Thoracic aorta (tissue), 2 donors: Measurements from ENCODE around the gene RBPMS2. TPM values are rescaled to one million over a fixed set of nuclear protein-coding genes. Genes with fewer than 3 reads are reported as not detected.
"Not testable (repeated sequence)": the region's sequence is repeated elsewhere in the genome, so short reads cannot be mapped to it uniquely, and the experiment has no call there.

Source experiments
- ATAC-seq: fragments of 150-250 bp; one replicate; pipeline ENCODE4 v1.8.0; 2017; ENCODE audit warnings: low read depth; ENCODE audit not compliant: insufficient number of reproducible peaks, low FRiP score
- DNase-seq: peaks from one replicate; pipeline ENCODE4 v3.0.0-alpha.2; 2020; ENCODE audit warnings: low spot score
- H3K27ac ChIP-seq, 2 donors: fragments of 200-600 bp; sonication (generic); 1 replicate in 1 of 2; 2 replicates in 1 of 2; pipeline ENCODE4 v1.5.1; 2016; ENCODE audit warnings: mild to moderate bottlenecking in 2 of 2, moderate library complexity in 2 of 2
- H3K27me3 ChIP-seq: fragments of 200-600 bp; sonication (generic); replicated peaks from 2 replicates; pipeline ENCODE4 v1.6.0; 2016; ENCODE audit warnings: mild to moderate bottlenecking; ENCODE audit not compliant: insufficient read depth
- H3K36me3 ChIP-seq: fragments of 200-600 bp; sonication (generic); one replicate; pipeline ENCODE4 v1.5.1; 2016
- H3K4me1 ChIP-seq, 2 donors: fragments of 200-600 bp; sonication (generic); 1 replicate in 1 of 2; 2 replicates in 1 of 2; pipeline versions ENCODE4 v1.5.1 to v1.6.0; 2016; ENCODE audit warnings: low read depth in 2 of 2, mild to moderate bottlenecking in 1 of 2; ENCODE audit not compliant: control insufficient read depth in 1 of 2
- H3K4me3 ChIP-seq: fragments of 200-600 bp; sonication (generic); 2 replicates; pipeline ENCODE4 v1.5.1; 2016; ENCODE audit warnings: mild to moderate bottlenecking
- H3K9me3 ChIP-seq: fragments of 200-600 bp; sonication (generic); 2 replicates; pipeline ENCODE4 v1.5.1; 2016
- CTCF ChIP-seq: fragments of 200-600 bp; sonication (generic); IDR thresholded peaks from one replicate; pipeline ENCODE4 v1.5.1; 2019; ENCODE audit warnings: antibody characterized with exemption
- total RNA-seq, 2 donors: library from RNA; depleted of rRNA; stranded (reverse); fragments of >200 nt; gene quantifications; one replicate each; pipeline versions ENCODE4 v1.1.0 to v1.2.3, GENCODE V29; 2016

The RBPMS2 gene
- total RNA-seq, 2 donors from 2014 or later = 4.4 TPM; not detected in 1

- no peak for DNase-seq
- ATAC-seq = no peak
- no peak for TF ChIP-seq CTCF
- H3K27ac ChIP-seq = no peak overlapping the region
- H3K4me1 ChIP-seq = peaks cover 0 to 9% of the 10 kb centered on the region in 2 donors
- H3K36me3 ChIP-seq = no peaks in the 10 kb centered on the region
- H3K27me3 ChIP-seq = no peaks in the 10 kb centered on the region
- no peak overlapping the region for H3K4me3 ChIP-seq
- no peaks in the 10 kb centered on the region for H3K9me3 ChIP-seq
Measured at GRCh38 chr15:64807051-64807749, 31.8 kb upstream of the RBPMS2 start.

- no peaks in the 10 kb centered on the region for H3K9me3 ChIP-seq
- DNase-seq (no peak), ATAC-seq (no peak)
- no peaks in the 10 kb centered on the region for H3K36me3 ChIP-seq
- TF ChIP-seq CTCF = no peak
- no peaks in the 10 kb centered on the region for H3K27me3 ChIP-seq
- no peak overlapping the region for H3K27ac ChIP-seq
- H3K4me1 ChIP-seq = peaks cover 0 to 14% of the 10 kb centered on the region in 2 donors
- no peak overlapping the region for H3K4me3 ChIP-seq
Measured at GRCh38 chr15:64806509-64806908, 31.1 kb upstream of the RBPMS2 start.

GRCh38 chr15:64804619-64805018, 29.2 kb upstream of the RBPMS2 start:
- ATAC-seq (no peak), DNase-seq (no peak)
- Histone ChIP-seq H3K27ac (no peak overlapping the region), H3K27me3 (no peaks in the 10 kb centered on the region), H3K4me1 (peaks cover 0 to 14% of the 10 kb centered on the region in 2 donors), H3K9me3 (no peaks in the 10 kb centered on the region), H3K36me3 (no peaks in the 10 kb centered on the region), H3K4me3 (no peak overlapping the region)
- TF ChIP-seq CTCF = no peak

- ATAC-seq = no peak
- H3K9me3 ChIP-seq = no peaks in the 10 kb centered on the region
- H3K36me3 ChIP-seq = no peaks in the 10 kb centered on the region
- DNase-seq = no peak
- H3K27me3 ChIP-seq = no peaks in the 10 kb centered on the region
- TF ChIP-seq CTCF = no peak
- H3K4me1 ChIP-seq = peaks cover 0 to 14% of the 10 kb centered on the region in 2 donors
- no peak overlapping the region for H3K4me3 ChIP-seq
- H3K27ac ChIP-seq = no peak overlapping the region
Measured at GRCh38 chr15:64803526-64803925, 28.1 kb upstream of the RBPMS2 start.

- no peak overlapping the region for H3K27ac ChIP-seq
- H3K36me3 ChIP-seq = no peaks in the 10 kb centered on the region
- no peak for TF ChIP-seq CTCF
- DNase-seq (no peak), ATAC-seq (no peak)
- peaks cover 0 to 7% of the 10 kb centered on the region in 2 donors for H3K4me1 ChIP-seq
- no peak overlapping the region for H3K4me3 ChIP-seq
- H3K9me3 ChIP-seq = no peaks in the 10 kb centered on the region
- H3K27me3 ChIP-seq = no peaks in the 10 kb centered on the region
Measured at GRCh38 chr15:64800476-64800875, 25.1 kb upstream of the RBPMS2 start.

- not testable (repeated sequence) for H3K9me3 ChIP-seq, ATAC-seq, H3K4me1 ChIP-seq, H3K27me3 ChIP-seq, H3K4me3 ChIP-seq, H3K36me3 ChIP-seq, DNase-seq, H3K27ac ChIP-seq
Measured at GRCh38 chr15:64798905-64799304, 23.5 kb upstream of the RBPMS2 start.

GRCh38 chr15:64795921-64796320, 20.5 kb upstream of the RBPMS2 start:
- not testable (repeated sequence) for ATAC-seq, DNase-seq

GRCh38 chr15:64795299-64795698, 19.9 kb upstream of the RBPMS2 start:
- H3K4me1 ChIP-seq, ATAC-seq: not testable (repeated sequence)

More at GRCh38 chr15:64795921-64796320, 20.5 kb upstream of the RBPMS2 start:
- not testable (repeated sequence) for H3K27me3 ChIP-seq, H3K4me1 ChIP-seq, H3K4me3 ChIP-seq, H3K27ac ChIP-seq, H3K36me3 ChIP-seq, H3K9me3 ChIP-seq

More at GRCh38 chr15:64795299-64795698, 19.9 kb upstream of the RBPMS2 start:
- not testable (repeated sequence) for H3K4me3 ChIP-seq, DNase-seq, H3K27ac ChIP-seq, H3K27me3 ChIP-seq, H3K36me3 ChIP-seq, H3K9me3 ChIP-seq
